Stimulated activated CD4-positive, alpha-beta T cell treated with anti-CD3 and anti-CD28 coated beads, Interleukin-4, amount 100 ng/mL, for 24 hours (primary cell): ENCODE measurements around the gene LARGE2.
A peak's percentile ranks its signal among the peaks of the same experiment; 100 is the strongest.

Source experiments
- DNase-seq: peaks from one replicate; pipeline ENCODE4 v3.0.0-alpha.2; 2020

The LARGE2 gene

DNA sequence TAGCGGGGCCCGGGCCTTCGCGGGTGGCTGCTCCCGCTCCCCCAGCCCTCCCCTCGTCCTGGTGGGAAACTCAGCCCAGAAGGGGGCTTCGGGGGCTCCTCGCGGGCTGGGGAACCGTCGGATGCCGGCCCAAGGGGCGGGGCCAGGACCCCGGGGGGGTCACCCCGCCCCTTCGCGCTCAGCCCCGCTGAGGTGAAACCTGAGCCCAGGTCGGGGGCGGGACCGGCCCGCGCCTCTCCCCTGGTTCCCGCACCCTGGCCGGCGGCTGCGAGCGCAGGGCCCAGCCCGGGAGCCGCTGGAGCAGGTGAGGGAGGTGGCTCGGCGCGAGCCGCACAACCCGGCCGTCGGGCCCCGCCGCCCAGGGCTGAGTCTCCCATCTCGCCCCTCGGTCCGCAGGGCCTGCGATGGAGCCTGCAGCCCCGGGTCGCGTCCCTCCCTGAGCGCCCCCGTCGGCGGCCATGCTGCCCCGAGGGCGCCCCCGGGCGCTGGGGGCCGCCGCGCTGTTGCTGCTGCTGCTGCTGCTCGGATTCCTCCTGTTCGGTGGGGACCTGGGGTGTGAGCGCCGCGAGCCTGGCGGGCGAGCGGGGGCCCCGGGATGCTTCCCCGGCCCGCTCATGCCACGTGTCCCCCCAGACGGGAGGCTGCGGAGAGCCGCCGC, at the start of gene LARGE2:
TSS of gene LARGE2 (plus strand) at position 232 of the 658 bp plus-strand sequence. CDS start at position 459, 227 bp downstream.
- DNase-seq, result no peak

DNA sequence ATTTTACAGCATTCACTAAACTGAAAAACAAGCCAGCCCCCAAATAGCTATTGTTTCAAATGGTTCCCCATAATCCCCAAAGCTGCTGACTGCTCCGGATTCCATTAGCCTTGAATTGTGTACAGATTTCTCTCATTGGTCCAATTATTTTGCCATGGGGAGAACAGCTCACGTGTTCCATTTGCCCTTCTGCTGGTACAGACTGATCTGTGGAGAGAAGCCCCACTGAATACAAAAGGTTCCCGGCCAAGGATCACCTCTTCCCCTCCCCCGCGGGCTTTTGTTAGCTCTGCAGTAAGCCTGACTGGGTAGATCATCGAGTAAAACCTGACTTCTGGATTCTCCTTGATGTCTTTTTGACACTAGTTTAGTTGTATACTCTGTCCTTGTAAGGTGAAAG, 46.1 kb upstream of the LARGE2 start:
- no peak for DNase-seq

DNA sequence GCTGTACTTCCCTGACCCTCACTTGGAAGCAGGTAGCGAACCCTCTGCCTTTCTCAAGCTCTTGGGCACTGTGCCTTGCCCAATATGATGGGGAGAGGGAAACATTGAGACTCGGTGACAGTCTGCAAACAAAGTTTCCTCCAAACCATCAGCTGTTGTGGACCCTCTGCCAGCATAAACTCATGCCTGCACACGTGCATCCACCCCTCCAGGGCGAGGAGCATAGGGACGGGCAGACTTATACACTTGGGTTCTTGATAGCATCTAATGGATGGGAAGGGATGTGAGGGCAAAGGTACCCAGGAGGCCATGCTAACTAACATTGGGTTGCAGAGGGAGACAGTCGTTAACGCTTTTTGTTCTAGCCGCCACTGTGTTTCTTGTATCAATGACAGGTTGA, 45.2 kb upstream of the LARGE2 start:
- DNase-seq, result no peak

DNA sequence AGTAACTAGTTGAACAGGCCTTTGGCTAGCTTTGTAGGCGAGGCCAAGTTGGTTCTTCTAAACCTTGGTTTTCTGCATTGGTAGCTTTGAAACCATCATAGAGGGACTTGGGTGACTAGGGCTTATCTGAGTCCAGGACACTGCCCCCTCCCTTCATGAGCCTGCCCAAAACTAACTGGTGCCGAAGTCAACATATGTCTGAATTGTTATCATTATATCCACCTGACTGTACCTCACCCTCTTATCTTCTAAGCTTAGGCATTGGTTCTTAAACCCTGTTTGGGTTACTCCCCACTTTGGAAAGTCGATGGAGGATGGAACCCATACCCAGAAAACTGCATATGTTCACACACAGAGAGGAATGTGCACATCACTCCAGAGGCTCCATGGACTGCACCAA, 44.6 kb upstream of the LARGE2 start:
- DNase-seq, result no peak

DNA sequence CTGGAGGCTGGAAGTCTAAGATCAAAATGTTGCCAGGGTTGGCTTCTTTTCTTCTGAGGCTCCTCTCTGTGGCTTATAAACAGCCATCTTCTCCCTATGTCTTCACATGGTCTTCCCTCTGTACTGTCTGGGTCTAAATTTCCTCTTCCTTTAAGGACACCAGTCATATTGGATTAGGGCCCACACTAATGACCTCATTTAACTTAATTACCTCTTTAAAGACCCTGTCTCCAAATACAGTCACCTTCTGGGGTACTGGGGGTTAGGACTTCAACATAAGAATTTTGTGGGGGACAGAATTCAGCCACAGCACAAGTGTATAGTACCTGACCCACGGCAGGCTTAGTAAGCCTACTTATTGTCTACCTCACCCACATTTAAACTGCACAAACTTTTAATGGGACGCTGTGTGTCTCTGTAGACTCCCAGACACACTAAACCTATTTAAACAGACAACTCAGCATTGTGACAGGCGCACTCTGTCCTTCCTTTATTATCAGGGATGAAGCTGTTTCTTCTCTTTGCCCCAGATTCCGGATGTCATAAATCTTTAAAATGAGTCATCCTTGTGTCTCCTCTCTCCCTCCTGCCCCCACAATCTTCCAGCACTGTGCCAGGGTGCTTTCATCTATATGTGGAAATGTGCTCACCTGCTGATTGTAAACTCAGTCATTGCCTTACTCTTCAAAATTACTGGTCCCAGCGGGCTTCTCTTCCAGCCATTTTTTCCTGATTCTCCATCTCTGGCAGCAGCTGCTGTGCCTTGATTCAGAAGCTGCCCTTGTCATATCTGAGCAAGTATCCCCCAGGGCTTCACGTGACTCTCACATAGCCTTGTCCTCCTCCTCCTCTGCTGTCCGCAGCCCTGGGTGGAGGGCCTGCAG, 42.4 kb upstream of the LARGE2 start:
- DNase-seq, result no peak

DNA sequence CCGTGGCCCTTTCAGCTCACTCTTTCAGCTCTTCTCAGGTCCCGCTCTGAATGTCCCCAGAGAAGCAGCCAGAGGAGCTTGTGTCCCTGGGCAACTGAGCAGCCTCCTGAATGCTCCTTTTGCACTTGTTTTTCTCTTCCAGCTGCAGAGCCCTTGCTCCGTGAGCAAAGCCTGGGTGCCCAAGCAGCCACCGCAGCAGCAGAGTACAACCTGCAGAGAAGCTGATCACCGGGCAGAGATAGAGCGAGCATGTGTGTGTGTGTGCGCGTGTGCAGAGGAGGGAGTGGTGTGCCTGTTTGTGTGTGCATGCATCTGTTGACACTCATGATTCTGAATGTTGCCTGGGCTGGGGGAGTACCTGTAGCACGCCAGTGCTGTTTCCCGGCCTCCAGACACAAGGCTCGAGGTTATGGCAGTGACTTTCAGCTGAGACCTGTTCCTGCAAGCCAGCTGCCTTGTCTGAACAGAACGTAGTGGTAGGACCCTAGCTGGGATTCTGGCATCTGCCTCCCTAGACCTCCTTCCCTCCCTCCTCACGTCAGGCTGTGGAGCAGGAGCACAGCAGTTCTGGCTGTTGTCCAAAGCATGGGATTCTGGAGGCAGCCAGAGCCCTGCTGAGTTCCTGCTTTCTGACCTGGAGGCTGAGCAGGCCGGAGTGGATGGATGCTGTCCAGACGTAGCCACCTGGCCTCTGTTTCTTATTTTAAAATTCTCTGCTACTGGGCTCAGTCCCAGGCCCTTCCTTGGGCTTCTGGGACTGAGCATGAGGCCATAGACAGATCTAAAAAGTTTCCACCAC, 41.5 kb upstream of the LARGE2 start:
- DNase-seq, result no peak

DNA sequence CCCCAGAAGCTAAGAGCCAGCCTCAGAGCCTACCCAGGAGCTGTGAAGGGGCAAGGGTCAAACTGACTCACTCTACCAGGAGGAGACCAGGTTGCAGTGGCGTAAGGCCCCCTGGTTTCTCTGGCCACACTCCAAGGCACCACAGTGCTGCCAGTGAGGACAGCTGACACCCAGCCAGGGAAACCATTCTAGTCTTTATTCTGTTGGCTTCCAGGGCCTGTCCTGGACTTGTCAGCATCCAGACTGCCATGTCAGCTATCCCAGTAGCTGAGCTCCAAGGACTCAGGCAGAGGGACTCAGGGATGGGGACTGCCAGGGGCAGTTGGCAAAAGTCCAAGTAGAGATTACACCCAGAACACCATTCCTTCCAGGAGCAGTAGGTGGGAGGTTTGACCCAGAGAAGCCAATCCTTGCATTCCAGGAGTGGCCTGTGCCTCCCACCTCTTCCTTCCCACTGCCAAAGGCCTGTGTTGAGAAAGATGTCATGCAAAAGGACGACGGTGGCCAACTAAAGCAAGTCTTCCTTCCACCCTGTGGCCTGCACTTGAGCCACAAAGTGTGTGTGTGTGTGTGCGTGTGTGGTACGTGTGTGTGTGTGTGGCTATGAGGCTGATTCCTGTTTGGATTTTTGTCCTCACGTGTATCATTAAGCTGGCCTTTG, 40.6 kb upstream of the LARGE2 start:
- DNase-seq, result no peak

GRCh38 chr11:45884596-45885185, 37.8 kb upstream of the LARGE2 start:
- no peak for DNase-seq

GRCh38 chr11:45885274-45885920, 37.1 kb upstream of the LARGE2 start, which contains the start of gene MAPK8IP1:
MAPK8IP1 (plus strand) TSS chr11:45885651; CDS start chr11:45885821, 170 bp downstream.
- peak; percentile 49 for DNase-seq

DNA sequence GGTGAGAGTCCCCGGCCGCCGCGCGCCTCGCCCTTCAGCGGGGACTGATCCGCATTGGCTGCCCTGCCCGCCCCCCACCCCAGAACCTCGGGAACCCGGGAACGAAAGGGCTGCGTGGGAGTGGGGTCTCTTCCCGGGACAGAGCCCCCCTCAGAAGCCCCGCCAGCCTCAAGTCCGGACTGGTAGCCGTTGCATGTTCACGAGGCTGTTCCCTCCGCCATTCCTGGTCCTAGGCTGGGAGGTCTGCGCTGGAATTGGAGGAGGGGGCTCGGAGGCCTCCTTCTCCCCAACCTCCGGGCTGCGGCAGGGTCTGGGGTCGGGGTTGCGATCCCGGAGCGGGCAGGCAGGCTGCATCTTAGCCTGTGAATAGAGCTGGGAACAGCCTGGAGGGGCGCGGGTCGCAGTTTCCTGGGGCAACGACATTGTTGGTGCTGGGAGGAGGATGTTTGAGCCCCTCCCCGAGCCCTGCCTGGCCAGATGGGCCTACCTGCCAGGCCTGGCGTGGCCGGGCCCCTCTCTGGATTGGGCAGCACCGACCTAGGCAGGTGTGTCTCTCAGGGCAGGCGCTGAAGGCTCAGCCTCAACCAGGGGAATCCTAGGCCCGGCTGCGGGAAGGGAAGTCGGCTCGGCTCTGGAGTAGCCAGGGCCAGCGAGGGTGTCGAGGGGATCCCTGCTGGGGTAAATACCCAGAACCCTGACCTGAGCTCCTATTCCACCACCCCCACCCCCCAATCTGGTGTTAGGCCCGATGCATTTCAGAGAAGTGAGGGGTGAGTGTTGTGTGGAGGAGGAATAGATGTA, 36.3 kb upstream of the LARGE2 start:
- no peak for DNase-seq

- no peak for DNase-seq
Measured at GRCh38 chr11:45886816-45887520, 35.5 kb upstream of the LARGE2 start.

DNA sequence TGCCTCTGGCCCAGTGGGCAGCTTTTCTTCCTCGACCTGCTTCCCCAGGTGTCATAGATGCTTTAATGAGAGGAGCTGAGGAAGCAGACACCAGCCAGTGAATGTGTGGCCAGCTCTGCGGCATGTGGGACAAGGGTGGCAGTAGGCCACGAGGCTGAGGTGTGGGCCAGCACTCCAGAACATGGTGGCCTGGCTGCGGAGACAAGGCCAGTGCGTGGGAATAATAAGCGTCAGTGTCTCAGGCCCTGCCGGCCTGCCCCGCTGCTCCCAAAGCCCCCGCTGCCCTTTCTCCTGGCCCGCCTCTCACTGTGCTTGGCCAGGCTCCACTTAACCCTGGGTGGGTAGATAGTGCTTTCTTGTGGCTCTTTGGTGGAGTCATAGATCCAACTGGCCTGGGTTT, 34.9 kb upstream of the LARGE2 start:
- DNase-seq, result no peak

DNA sequence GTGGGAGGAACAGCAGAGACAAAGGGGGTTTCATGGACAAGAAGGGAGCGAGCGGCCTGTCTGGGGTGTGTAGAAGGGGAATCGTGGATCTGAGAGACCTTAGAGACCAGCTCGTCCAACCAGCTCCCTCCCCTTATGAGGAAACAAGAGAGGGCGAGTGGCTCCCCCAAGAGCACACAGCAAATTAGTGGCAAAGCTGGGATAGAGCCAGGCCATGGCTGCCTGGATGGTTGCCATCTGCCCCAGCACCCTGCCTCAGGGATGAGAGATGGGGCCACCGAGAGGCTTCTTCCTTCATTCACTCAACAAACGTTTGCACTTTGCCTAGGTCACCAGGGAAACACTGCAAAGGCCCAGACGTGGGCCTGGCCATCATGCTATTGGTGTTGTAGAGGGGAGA, 32.9 kb upstream of the LARGE2 start:
- no peak for DNase-seq

DNA sequence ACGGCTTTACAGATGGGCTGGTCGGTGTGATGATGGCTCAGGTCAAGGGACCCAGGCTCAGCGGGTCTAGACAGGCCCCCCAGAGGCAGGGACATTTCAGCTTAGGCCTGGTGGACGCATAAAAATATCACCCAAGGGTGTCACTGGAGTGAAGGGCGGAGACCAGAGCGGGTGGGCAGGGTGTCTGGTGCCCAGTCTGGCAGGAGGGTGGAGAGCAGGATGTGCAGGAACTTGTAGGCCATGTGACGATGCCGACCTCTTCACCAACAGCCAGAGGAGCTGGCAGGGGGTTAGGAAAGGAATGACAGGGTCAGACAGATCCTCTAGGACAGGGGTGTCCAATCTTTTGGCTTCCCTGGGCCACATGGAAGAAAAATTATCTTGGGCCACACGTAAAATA, 32.5 kb upstream of the LARGE2 start:
- DNase-seq, result no peak

DNA sequence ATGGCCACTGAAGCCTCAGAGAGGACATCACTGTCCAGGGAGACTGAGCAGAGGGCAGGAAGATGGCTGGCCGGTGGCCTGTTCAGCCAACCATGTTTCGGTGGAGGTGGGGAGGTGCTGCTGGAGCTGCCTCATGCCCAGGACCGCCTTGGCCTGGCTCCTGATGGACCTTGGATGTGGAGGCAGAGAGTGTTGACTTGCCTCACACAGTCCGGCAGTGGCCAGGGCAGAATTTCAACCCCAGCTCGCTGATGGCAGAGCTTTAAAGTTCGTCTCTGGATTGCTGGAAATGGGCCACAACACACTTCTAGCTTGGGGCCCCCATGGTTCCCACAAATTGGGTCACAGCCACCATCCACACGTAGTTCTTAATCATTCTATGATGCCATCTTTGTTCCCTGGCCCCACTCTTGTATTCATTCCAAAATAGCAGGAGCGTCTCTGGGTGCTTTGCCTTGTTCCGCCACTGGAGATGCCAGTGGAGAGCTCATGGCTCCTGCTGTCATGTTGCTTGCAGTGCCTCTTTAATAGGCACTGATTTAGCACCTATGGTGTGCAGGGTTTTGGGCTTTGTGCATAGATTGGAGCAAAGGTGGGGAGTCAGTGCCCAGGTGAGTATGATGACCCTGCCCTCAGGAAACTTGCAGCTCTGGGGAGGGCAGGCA, 31.4 kb upstream of the LARGE2 start:
- no peak for DNase-seq

DNA sequence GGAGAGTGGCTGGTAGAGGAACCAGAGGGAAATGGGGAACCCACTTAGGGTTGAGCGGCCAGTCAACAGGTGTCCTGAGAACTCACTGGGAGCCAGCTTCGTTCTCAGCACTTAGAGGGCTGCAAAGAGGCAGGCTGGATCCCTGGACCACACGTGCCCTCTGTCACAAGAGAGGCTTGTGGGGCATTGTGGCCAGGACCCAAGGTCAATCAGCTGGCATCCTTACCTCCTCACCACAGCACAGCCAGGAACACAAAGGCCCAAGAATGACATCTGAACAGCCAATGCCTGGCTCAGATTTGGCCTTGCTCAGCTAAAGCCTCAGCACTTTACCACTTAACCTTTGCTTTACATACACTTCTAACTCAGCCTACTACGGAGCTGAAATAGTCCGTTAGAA, 29.6 kb upstream of the LARGE2 start:
- no peak for DNase-seq

GRCh38 chr11:45894555-45895247, 27.8 kb upstream of the LARGE2 start:
- no peak for DNase-seq

- DNase-seq, result no peak
Measured at GRCh38 chr11:45895553-45896259, 26.8 kb upstream of the LARGE2 start.
